TTC549 (cell line): ENCODE results near the gene ZNF284.
"Not testable (repeated sequence)": the region's sequence is repeated elsewhere in the genome, so short reads cannot be mapped to it uniquely, and the experiment has no call there.

Experiments
- FAIRE-seq: peaks from 2 replicates; lab custom pipeline; 2012; peaks lifted over from hg19 to GRCh38; lab: Jason Lieb, UNC

The ZNF284 gene

DNA sequence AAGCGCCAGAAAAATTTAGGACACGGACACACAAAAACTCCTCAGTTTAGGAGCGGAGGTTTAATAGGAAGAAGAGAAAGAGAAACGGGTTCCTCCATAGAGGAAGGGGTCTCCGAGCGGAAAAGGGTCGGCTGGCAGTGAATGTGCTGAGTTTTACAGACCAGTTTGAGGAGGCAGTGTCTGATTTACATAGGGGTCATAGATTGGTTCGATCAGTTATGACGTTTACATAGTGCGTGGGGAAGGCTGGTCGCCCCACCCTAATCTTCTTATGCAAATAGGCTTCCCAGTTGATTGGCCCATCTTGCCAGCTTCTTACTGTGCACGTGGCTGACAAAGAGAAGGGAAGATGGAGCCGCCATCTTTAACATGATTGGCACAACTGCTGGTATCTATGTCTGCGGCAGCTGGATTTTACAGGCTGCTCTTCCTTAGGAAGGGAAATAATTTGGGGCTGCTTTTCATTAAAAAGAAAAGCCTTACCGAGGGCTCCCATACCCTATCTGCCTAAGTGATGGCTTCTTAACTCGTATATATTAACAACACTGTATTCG lies 40.0 kb downstream of the ZNF284 start:
- FAIRE-seq = peak; percentile 90

DNA sequence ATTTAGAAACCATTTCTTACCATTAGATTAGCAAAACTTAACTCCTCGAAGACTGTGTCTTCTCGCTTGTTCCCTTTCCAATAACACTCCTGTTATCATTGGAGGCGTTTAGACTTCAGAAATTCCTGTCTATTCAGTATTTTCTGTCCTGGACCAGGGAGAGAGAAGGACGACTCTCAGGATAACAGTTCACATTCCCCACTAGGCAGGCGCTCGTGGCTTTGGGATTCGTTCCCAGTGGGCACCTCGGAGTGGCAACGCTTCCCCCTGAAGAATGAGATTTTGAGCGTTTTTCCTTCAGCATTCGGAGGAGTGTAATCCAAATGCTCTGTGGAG lies 40.8 kb downstream of the ZNF284 start:
- no peak for FAIRE-seq

DNA sequence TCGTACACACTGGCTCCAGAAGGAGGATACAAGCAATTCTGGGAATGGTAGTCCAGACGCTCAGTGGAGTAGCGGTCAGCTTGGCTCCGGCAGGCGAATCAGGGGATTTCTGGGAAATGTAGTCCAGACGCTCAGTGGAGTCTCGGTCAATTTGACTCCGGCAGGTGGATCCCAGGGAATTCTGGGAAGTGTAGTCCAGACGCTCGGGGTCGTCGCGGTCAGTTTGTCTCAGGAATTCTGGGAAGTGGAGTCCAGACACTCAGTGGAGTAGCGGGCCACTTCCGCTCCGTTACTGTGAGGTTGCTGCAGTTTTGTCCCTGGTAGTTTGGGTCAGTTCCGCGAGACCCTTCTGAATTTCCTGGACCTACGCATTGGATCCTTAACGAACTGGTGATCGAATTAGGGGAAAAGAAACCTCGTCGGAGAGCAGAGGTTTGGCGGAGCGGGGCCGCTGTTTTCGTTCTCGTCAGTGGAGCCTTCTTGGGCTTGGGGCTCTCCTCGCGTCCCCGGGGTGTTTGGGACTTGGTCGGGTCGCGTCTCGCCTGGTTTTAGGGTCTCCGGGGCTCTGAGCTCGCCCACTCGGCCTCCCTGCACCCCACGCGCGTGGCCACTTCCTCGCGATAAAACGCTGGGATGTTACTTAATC lies 41.3 kb downstream of the ZNF284 start, which contains the start of gene ZNF225:
Gene ZNF225 (plus strand): TSS at position 262 of the 646 bp plus-strand sequence. CDS start 2,429 bp downstream, outside the sequence.
- peak; percentile 98 for FAIRE-seq

DNA sequence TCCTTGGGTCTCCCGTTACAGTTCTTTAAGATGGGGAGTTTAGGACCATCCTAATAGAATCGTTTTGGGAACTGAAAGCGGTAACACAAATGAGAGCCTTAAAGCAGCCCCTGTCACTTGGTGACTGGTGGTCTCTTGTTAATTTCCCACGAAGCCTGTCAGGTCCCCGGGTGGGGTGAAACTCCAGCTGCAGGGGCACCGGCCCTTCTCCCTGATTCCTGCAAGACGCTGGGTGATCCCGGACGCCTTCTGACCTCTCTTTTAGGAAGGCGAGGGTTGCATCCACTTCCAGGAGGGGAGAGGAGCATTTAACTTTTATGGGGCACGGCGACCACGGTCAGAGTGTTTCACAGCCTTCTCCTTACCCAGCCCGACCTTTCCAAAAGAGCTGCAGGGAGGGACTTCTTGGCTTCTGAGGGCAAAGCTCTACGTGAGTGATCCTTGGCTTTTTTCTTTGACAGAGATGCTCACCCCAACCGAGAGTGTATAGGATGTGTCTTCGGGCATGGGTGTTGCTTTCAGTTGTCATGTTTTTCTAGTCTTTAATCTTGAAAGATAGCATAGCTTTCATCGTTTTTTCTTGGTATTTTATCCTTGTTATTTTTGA lies 41.9 kb downstream of the ZNF284 start:
- no peak for FAIRE-seq

DNA sequence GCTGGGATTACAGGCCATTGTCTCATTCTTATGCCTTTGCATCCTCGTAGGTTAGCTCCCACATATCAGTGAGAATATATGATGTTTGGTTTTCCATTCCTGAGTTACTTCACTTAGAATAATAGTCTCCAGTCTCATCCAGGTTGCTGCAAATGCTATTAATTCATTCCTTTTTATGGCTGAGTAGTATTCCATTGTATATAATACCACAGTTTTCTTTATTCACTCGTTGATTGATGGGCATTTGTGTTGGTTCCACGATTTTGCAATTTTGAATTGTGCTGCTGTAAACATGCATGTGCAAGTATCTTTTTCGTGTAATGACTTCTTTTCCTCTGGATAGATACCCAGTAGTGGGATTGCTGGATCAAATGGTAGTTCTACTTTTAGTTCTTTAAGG lies 49.2 kb downstream of the ZNF284 start:
- FAIRE-seq = not testable (repeated sequence)

DNA sequence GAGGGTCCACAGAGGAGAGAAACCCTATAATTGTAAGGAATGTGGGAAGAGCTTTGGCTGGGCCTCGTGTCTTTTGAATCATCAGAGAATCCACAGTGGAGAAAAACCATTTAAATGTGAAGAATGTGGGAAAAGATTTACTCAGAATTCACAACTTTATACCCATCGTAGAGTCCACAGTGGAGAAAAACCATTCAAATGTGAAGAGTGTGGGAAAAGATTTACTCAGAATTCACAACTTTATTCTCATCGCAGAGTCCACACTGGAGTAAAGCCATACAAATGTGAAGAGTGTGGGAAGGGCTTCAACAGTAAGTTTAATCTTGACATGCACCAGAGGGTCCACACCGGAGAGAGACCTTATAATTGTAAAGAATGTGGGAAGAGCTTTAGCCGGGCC lies 60.0 kb downstream of the ZNF284 start:
- no peak for FAIRE-seq
